ENCODE measurements around the gene CCDC88C.
"Not testable (repeated sequence)": the region's sequence is repeated elsewhere in the genome, so short reads cannot be mapped to it uniquely, and the experiment has no call there.

The CCDC88C gene

GRCh38 chr14:91264151-91265150, 153.2 kb downstream of the CCDC88C start:
- no peak for DNase-seq

DNA sequence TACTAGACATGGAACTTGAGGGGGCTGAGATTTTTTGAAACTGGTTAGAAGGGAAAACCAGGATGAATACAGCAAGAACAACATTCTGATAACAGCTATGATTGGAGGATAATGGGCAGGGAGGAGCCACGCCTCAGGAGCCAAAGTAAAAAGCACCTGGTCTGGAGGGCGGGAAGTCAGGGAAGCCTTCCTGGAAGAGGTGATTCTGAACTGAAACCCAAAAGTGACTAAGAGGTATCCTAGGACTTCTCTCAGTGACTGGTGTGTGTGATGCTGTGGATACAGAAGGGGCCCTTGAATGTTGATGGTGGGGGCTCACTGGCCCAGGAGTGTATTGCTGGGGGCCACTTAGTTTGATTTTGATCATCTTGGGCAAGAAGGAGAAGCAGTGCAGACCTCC, 154.3 kb downstream of the CCDC88C start:
- no peak for DNase-seq

GRCh38 chr14:91261986-91262549, 155.6 kb downstream of the CCDC88C start:
- DNase-seq, result no peak

GRCh38 chr14:91261115-91261514, 156.5 kb downstream of the CCDC88C start:
- no peak for DNase-seq

- DNase-seq, result no peak
Measured at GRCh38 chr14:91258876-91259275, 158.7 kb downstream of the CCDC88C start.

GRCh38 chr14:91258011-91258618, 159.5 kb downstream of the CCDC88C start:
- DNase-seq, result no peak

GRCh38 chr14:91257328-91258010, 160.2 kb downstream of the CCDC88C start:
- DNase-seq, result no peak

GRCh38 chr14:91256661-91257060, 161.0 kb downstream of the CCDC88C start:
- no peak for DNase-seq

DNA sequence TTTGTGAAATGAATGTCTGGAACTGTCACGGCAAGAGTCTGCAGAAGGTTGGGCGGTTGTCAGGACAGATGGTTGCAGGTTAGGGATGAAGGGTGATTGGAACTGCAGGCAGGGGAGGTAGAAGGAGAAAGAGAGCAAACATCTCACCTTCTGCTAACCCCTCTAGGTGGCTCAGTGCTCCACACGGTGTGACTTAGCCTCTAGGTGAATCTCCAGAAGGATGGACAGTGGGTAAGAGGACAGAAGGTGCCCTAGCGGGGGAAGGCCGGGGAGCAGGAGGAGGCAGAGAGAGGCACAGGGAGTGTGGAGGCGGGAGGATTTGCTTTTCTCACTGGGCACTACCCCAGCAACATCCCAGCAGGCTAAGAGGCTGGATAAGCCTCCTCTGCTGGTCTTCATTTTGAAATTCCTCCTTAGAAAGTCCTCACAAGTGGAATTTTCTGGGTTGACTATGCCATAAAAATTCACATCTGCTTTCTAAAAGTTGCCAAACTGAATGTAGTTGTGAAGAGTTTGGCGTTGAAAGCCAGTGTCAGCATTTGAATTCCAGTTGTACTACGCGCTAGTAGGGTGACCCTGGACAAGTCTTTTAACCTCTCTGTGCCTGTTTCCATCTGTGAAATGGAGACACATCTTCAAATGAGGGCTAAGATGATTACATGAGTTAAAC, 162.5 kb downstream of the CCDC88C start:
- DNase-seq, result no peak

DNA sequence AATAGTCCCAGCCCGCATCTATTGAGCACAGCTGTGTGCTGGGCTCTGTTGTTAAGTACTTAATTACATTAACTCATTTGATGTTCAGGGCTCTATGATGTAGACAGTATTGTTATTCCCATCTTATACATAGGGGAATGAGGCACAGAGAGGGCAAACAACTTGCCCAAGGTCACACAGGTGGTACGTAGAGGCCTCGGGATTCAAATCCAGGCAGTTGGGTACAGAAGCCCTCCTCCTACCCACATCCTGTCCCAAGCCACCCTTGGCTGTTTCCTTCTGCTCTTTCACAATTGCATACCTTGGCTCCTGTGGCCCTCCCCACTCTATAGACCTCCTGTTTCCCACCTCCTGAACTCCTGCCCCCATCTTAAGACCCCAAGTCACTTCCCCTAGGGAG, 163.2 kb downstream of the CCDC88C start:
- no peak for DNase-seq

DNA sequence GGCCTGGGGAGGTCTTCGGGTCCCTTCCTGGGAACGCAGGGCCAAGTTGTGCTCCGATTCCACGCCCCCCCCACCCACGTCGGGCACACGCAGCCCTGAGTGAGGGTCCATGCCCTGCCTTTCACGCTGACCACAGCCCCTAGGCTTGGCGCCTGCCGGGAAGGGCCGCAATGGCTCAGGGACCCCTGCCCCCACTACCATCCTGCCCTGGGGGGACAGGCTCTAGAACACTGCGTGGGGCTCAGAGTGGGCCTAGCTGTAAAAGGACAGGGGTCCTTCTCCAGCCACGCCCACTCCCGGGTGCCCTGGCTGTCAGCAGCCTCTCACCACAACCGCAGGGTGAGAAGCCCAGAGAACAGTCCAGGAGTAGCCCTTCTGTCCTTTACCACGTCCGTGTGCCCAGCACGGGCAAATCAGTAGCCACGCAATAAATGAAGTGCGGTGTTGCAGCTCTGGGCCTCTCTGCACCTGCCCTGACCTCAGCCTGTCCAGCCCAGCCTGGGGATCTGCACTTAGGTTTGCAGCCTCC, 163.8 kb downstream of the CCDC88C start:
- DNase-seq, result no peak

GRCh38 chr14:91252871-91253794, 164.5 kb downstream of the CCDC88C start:
- DNase-seq, result no peak

DNA sequence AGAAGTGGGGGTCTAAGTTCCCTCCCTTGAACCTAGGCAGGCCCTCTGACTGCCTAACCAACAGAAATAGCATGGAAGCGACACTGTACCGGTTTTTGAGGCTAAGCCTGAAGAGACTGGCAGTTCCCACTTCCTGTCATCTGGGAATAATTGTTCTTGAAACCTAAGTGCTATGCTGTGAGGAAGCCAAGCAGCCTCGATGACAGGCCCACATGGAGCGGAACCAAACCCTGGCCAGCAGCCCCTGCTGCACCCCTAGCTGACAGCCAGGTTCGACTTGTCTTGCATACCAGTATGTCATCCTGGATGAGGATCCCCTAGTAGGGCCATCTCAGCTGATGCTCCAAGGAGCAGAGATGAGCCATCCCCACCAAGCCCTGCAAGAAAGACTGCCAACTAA, 166.7 kb downstream of the CCDC88C start:
- DNase-seq, result no peak

DNA sequence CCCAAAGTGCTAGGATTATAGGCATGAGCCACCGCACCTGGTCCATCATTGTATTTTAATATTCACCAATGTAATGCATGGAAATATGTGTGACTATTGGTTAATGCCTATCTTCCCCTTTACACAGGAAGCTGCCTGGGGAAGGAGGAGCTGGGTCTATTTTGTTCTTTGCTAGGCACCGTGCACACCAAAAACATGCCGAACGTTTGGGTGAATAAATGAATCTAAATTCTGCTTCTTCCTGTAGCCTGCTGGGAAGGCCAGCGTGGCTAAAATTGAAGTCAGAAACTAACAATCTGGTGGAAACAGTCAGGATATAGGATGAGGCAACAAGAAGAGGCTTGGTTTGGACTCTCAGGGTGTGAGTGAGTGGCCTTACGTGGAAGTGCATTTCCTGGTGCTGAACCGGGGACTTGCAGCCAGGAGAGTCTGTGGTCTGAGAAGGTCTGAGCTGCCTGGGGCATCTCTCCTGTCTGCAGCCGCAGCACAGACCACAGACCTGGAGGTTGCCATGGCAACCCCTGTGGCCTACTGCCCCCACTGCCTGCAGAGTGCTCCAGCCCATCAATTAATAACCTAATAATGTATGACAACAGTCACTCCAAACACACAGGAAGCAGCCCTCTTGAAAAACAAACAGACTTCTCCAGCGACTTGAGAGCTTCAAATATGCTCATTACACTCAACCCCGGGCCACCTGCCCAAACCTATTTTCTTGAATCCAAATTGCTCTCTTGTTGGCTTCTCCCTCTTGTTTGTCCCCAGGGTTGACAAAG, 167.6 kb downstream of the CCDC88C start:
- DNase-seq, result peak; percentile 48

DNA sequence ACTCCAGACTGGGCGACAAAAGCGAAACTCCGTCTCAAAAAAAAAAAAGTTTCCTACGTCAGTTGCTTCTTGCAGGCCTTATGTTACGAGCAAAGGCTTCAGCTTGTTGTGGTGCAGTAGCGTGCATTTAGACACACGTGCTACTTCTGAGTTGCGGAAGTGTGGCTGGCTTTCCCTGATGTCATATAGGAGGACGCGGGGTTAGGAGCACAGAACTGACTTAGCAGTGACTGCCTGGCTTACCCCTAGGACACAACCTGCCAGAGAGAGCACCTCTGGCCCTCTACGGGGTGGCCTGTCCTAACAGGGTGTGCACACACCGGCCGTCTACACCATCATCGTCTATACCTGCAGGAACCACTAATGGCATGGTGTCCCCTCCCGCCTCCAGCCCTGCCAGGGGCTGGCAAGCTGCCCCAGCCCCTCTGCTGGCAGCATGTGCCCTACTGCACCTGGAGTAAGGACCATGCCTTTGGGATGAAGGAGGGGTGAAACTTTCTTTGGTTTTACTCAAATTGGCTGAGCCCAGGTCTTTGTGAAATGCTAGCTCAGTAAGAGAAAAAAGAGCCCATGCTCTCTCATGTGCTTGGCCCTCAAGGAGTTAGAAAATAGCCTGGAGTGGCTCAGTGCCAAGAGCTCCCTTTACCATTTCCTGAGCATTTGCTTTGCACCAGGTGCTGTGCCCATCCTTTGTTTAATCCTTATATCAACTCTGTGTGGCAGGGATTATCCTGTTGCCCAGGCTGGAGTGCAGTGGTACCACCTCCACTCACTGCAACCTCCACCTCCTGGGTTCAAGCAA, 171.4 kb downstream of the CCDC88C start:
- DNase-seq, result no peak

GRCh38 chr14:91245616-91246015, 172.0 kb downstream of the CCDC88C start:
- DNase-seq, result not testable (repeated sequence)

GRCh38 chr14:91245029-91245428, 172.6 kb downstream of the CCDC88C start:
- no peak for DNase-seq

DNA sequence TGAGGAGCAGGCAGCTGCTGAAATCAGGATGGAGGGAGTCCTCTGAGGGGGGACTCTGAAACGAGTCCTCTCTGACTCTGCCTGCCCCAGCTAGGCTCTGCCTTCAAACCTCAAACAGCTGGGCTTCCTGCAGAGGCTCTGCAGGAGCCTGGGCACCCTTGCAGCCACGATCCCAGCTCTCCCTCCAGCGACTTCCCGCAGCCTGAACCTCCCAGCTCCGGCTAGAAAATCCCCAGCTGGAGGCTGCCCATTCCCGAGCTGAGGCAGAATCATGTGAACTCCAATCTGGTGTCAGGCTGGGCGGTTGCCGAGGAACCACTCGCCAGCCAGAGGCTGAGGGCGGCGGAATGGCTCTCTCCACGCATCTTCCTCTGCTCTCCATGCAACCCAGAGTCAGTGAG, 173.1 kb downstream of the CCDC88C start, which contains the start of gene GPR68:
GPR68 (minus strand) TSS at position 204 of the 401 bp plus-strand sequence. CDS start 9,654 bp downstream, outside the sequence.
- no peak for DNase-seq

- no peak for DNase-seq
Measured at GRCh38 chr14:91243074-91243471, 174.5 kb downstream of the CCDC88C start.

Measured in T1000 (cell line).